ENCODE data around the gene TMEM135. TPM values are rescaled to one million over a fixed set of nuclear protein-coding genes. Genes with fewer than 3 reads are reported as not detected.

Gene TMEM135
- polyA plus RNA-seq, 1 of the 3 experiments (the other 2 are of a cell fraction) = 3.0 TPM

GRCh38 chr11:87324817-87325489 lies 287.2 kb downstream of the TMEM135 start:
- no peak overlapping the region for H3K4me2 ChIP-seq
- no peaks in the 10 kb centered on the region for H4K20me1 ChIP-seq (ENCODE audit: insufficient read depth)
- H3K9me2 ChIP-seq = no peaks in the 10 kb centered on the region
- peaks cover 3 to 13% of the 10 kb centered on the region in 2 experiments for H3K36me3 ChIP-seq (replicated peaks in 1 of 2; ENCODE audit: control insufficient read depth in 1 of 2, insufficient read depth in 2 of 2, low read length in 1 of 2)
- no peak overlapping the region for H2AFZ ChIP-seq (ENCODE audit: low read depth)
- H3K27me3 ChIP-seq (ENCODE audit: insufficient read depth) = no peaks in the 10 kb centered on the region
- no peak for DNase-seq
- ChIA-PET POLR2A (no interaction called here), CTCF (interaction anchor here (1.2 to 1.7 kb wide), 3 partner anchors 9 to 330 kb away, joined by 4 to 7 read pairs (median 4); no protein-coding TSS in a partner anchor)
- no peaks in the 10 kb centered on the region for H3K79me2 ChIP-seq (ENCODE audit: insufficient read depth)
- no peak overlapping the region for H3K9ac ChIP-seq
- no peak overlapping the region for H3K27ac ChIP-seq (ENCODE audit: low read depth in 2 of 2, low read length in 1 of 2)
- H3K4me1 ChIP-seq (ENCODE audit: control insufficient read depth in 1 of 2, insufficient read depth in 2 of 2, low read depth in 1 of 2, low read length in 1 of 2) = peaks cover 5 to 14% of the 10 kb centered on the region in 2 experiments; a peak in 3 of 4 replicates
- H3F3A ChIP-seq (replicated peaks; ENCODE audit: insufficient read depth) = no peaks in the 10 kb centered on the region
- no peaks in the 10 kb centered on the region for H3K9me3 ChIP-seq
- H3K4me3 ChIP-seq (ENCODE audit: low read depth in 2 of 2, low read length in 1 of 2) = no peak overlapping the region
- TF ChIP-seq USF1 (IDR thresholded peaks at IDR 0.05; ENCODE audit: borderline replicate concordance, low read depth) (no peak), USF2 (IDR thresholded peaks at IDR 0.05; ENCODE audit: borderline replicate concordance, low read depth, low read length) (no peak), PBX3 (IDR thresholded peaks at IDR 0.05) (no peak), SIN3A (IDR thresholded peaks at IDR 0.05; ENCODE audit: borderline replicate concordance, low read depth, low read length) (no peak), TCF12 (IDR thresholded peaks at IDR 0.05) (no peak), REST (IDR thresholded peaks at IDR 0.05; ENCODE audit: low read depth, low read length) (no peak), EP300 (IDR thresholded peaks at IDR 0.05; ENCODE audit: borderline replicate concordance in 1 of 2, low read depth in 1 of 2, low read length in 1 of 2) (no peak), ZBTB33 (IDR thresholded peaks at IDR 0.05; ENCODE audit: borderline replicate concordance, low read depth) (no peak), SMC3 (IDR thresholded peaks at IDR 0.05; ENCODE audit: low read depth, low read length) (no peak), FOXJ3 (CRISPR knock-in tag; IDR thresholded peaks at IDR 0.05) (no peak), NRF1 (IDR thresholded peaks at IDR 0.05; ENCODE audit: low read depth, low read length) (no peak), TEAD4 (IDR thresholded peaks at IDR 0.05; ENCODE audit: borderline replicate concordance, insufficient read depth) (no peak), RAD21 (IDR thresholded peaks at IDR 0.05; ENCODE audit: low read length) (no peak), MAX (IDR thresholded peaks at IDR 0.05; ENCODE audit: low read depth) (no peak), GABPA (IDR thresholded peaks at IDR 0.05; ENCODE audit: low read depth) (no peak), ELF1 (IDR thresholded peaks at IDR 0.05) (no peak), RXRA (IDR thresholded peaks at IDR 0.05; ENCODE audit: borderline replicate concordance, low read depth) (no peak), FOSL2 (IDR thresholded peaks at IDR 0.05; ENCODE audit: borderline replicate concordance, low read depth) (no peak), MEF2A (IDR thresholded peaks at IDR 0.05; ENCODE audit: borderline replicate concordance, low read depth) (no peak), TAF1 (IDR thresholded peaks at IDR 0.05; ENCODE audit: borderline replicate concordance, low read depth, low read length) (no peak)

Data from SK-N-SH (cell line).